NB4 (cell line): Measurements from ENCODE around the gene ARL14EP.

Source experiments
- POLR2A ChIP-seq: IDR thresholded peaks from 2 replicates; pipeline ENCODE4 v1.6.1; 2011; ENCODE audit warnings: mild to moderate bottlenecking; ENCODE audit not compliant: insufficient read length; ENCODE audit errors: extremely low read depth
- TF ChIP-seq, protein P1 (sequence below): IDR thresholded peaks from one replicate; pipeline ENCODE4 v1.5.1; 2012; ENCODE audit warnings: low read depth, low read length

DNA sequence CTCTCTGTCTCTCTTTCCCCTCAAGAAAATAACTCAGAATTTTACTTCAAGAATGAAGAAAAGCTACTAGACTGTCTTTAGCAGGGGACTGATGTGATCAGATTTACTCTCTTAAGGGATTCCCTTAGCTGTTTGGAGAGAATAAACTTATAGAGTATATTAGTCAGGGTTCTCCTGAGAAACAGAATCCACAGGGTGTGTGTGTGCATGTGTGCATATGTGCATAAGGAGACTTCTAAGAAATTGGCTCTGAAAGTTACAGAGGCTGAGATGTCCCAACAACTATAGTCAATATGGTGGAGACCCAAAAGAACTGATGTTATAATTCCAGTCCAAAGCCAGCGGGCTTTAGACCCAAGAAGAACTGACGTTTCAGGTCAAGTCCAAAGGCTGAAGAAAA lies 43.1 kb upstream of the ARL14EP start:
- TF ChIP-seq, protein P1, sequence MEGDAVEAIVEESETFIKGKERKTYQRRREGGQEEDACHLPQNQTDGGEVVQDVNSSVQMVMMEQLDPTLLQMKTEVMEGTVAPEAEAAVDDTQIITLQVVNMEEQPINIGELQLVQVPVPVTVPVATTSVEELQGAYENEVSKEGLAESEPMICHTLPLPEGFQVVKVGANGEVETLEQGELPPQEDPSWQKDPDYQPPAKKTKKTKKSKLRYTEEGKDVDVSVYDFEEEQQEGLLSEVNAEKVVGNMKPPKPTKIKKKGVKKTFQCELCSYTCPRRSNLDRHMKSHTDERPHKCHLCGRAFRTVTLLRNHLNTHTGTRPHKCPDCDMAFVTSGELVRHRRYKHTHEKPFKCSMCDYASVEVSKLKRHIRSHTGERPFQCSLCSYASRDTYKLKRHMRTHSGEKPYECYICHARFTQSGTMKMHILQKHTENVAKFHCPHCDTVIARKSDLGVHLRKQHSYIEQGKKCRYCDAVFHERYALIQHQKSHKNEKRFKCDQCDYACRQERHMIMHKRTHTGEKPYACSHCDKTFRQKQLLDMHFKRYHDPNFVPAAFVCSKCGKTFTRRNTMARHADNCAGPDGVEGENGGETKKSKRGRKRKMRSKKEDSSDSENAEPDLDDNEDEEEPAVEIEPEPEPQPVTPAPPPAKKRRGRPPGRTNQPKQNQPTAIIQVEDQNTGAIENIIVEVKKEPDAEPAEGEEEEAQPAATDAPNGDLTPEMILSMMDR, result no peak
- no peak for TF ChIP-seq POLR2A
